ENCODE results near the gene EFNA1. TPM values are rescaled to one million over a fixed set of nuclear protein-coding genes. Genes with fewer than 3 reads are reported as not detected.

Gene EFNA1
- total RNA-seq, 1 experiment from 2014 or later: 6.5 TPM

DNA sequence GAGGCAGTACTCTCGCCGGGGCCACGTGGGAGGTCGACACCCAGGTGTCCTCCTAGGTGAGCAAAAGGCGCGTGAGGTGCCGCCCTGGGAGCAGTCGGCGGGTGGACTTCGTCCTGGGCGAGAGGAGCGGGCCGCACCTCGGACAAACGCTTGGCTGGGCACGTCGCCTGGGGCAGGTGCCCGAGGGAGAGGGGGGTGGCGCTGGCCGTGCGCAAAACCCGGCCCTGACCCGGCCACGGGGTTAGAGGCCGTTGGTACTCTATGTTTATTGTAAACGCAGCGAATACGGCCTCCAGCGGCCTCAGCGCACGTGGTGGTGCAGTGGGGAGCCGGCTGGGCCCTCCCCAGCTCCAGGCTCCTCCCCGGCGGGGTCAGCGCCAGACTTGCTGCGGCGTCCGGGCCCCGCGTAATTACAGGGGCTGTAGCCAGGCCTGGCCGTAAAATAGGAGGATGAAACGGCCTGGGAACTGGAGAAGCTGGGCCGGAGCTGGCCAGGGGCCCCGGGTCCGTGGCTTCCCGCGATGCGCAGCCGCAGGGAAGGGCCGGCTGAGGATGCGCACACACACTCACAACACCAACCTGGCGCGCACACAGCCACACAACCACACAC is 1.6 kb upstream of the EFNA1 start (continued):
- TF ChIP-seq, protein P1, sequence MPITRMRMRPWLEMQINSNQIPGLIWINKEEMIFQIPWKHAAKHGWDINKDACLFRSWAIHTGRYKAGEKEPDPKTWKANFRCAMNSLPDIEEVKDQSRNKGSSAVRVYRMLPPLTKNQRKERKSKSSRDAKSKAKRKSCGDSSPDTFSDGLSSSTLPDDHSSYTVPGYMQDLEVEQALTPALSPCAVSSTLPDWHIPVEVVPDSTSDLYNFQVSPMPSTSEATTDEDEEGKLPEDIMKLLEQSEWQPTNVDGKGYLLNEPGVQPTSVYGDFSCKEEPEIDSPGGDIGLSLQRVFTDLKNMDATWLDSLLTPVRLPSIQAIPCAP (CRISPR knock-in tag; IDR thresholded peaks at IDR 0.05): 0 out of 2 replicates have a peak, but pooled peaks have one; percentile 64
- TF ChIP-seq ZBTB21 (CRISPR knock-in tag; IDR thresholded peaks at IDR 0.05; ENCODE audit: borderline replicate concordance) (no peak), ZNF219 (CRISPR knock-in tag; IDR thresholded peaks at IDR 0.05; ENCODE audit: borderline replicate concordance) (0 out of 2 replicates have a peak, but pooled peaks have one; percentile 55), ZNF671 (CRISPR knock-in tag; IDR thresholded peaks at IDR 0.05) (no peak), ZNF263 (CRISPR knock-in tag; IDR thresholded peaks at IDR 0.05; ENCODE audit: low read depth) (0 out of 2 replicates have a peak, but pooled peaks have one; percentile 42), GABPB1 (CRISPR knock-in tag; IDR thresholded peaks at IDR 0.05) (peak; percentile 85), JAZF1 (CRISPR knock-in tag; IDR thresholded peaks at IDR 0.05) (no peak), SP1 (CRISPR knock-in tag; conservative IDR thresholded peaks at IDR 0.05) (peak; percentile 50; the same call in 1 of the 2 replicates), ZNF396 (CRISPR knock-in tag; IDR thresholded peaks at IDR 0.05; ENCODE audit: borderline replicate concordance) (no peak), IRF2 (CRISPR knock-in tag; IDR thresholded peaks at IDR 0.05; ENCODE audit: borderline replicate concordance, low read depth) (no peak), ZNF423 (CRISPR knock-in tag; IDR thresholded peaks at IDR 0.05) (no peak)
- TF ChIP-seq, protein P2, sequence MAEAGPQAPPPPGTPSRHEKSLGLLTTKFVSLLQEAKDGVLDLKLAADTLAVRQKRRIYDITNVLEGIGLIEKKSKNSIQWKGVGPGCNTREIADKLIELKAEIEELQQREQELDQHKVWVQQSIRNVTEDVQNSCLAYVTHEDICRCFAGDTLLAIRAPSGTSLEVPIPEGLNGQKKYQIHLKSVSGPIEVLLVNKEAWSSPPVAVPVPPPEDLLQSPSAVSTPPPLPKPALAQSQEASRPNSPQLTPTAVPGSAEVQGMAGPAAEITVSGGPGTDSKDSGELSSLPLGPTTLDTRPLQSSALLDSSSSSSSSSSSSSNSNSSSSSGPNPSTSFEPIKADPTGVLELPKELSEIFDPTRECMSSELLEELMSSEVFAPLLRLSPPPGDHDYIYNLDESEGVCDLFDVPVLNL (CRISPR knock-in tag; IDR thresholded peaks at IDR 0.05; ENCODE audit: borderline replicate concordance, low read depth): no peak
- TF ChIP-seq, protein P3, sequence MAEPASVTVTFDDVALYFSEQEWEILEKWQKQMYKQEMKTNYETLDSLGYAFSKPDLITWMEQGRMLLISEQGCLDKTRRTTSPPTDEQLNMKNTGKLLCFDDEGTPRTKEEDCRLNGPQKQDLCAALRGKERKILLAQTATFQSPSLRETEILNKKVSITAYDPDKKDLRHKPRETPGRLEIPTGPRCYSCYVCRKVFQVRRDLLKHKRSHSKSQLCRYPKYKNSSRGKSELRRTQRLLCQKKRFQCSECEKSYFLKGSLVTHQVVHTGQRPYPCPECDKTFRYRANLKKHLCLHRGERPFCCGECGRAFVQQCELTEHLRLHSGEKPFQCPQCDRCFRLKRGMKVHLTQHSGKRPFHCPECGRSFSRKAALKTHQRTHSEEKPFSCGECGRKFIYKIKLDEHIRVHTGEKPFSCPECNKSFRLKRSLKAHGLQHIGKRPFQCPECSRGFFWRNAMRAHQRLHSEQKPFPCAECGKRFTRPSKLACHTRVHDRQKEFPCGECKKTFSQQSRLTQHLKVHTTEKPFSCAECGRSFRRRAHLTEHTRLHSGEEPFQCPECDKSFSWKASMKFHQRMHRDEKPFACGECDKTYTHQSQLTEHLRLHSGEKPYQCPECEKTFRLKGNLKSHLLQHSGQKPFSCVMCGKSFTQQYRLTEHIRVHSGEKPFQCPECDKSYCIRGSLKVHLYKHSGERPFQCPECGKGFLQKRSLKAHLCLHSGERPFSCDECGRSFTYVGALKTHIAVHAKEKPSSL (CRISPR knock-in tag; conservative IDR thresholded peaks at IDR 0.05): no peak
- TF ChIP-seq, protein P4, sequence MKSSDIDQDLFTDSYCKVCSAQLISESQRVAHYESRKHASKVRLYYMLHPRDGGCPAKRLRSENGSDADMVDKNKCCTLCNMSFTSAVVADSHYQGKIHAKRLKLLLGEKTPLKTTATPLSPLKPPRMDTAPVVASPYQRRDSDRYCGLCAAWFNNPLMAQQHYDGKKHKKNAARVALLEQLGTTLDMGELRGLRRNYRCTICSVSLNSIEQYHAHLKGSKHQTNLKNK (CRISPR knock-in tag; IDR thresholded peaks at IDR 0.05): no peak
- TF ChIP-seq, protein P5, sequence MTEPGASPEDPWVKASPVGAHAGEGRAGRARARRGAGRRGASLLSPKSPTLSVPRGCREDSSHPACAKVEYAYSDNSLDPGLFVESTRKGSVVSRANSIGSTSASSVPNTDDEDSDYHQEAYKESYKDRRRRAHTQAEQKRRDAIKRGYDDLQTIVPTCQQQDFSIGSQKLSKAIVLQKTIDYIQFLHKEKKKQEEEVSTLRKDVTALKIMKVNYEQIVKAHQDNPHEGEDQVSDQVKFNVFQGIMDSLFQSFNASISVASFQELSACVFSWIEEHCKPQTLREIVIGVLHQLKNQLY (CRISPR knock-in tag; IDR thresholded peaks at IDR 0.05): no peak
- TF ChIP-seq, protein P6, sequence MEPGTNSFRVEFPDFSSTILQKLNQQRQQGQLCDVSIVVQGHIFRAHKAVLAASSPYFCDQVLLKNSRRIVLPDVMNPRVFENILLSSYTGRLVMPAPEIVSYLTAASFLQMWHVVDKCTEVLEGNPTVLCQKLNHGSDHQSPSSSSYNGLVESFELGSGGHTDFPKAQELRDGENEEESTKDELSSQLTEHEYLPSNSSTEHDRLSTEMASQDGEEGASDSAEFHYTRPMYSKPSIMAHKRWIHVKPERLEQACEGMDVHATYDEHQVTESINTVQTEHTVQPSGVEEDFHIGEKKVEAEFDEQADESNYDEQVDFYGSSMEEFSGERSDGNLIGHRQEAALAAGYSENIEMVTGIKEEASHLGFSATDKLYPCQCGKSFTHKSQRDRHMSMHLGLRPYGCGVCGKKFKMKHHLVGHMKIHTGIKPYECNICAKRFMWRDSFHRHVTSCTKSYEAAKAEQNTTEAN (CRISPR knock-in tag; IDR thresholded peaks at IDR 0.05): peak; percentile 89

DNA sequence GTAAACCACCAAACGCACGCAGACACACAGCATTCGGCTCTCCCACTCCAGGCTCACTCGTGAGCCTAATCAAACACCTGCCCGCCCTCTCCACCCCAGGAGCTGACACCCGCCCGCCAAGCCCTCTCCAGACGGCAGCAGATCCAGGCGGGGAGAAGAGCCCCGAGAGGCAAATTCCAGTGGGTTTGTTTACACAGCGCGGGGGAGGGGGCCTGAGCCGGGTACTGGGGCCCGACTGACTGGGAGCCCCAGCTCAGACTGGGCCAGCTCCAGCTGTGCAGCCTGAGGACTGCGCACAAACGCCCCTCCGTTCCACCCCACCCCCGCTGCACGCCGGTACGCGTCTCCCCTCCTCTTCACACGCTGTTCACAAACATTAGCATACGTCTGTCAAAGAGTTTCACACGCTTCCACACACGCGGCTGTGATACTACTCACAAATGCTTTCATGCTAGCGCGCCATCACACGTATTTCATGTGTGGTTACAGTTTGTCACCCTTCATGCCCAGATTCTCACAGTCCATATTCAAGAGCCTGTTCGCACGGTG is 1.0 kb upstream of the EFNA1 start:
- ATAC-seq: peak; percentile 20
- CTCF ChIA-PET: interaction anchor here (0.7 to 12.9 kb wide), 9 partner anchors 9 to 67 kb away, joined by 3 to 164 read pairs (median 11); partner anchors contain the start of genes EFNA4, KRTCAP2, SLC50A1 and TRIM46

More for the DNA sequence above, 1.0 kb upstream of the EFNA1 start:
- DNase-seq (ENCODE audit: low spot score): peak; percentile 66
- Mint-ChIP-seq H3K9me3 (no peaks in the 10 kb centered on the region), H3K4me3 (peak overlapping the region; percentile 90), H3K27me3 (ENCODE audit: low read depth) (peaks cover 55% of the 10 kb centered on the region), H3K36me3 (peaks cover 5% of the 10 kb centered on the region), H3K27ac (no peak overlapping the region), H3K4me1 (peaks cover 55% of the 10 kb centered on the region)
- POLR2A ChIA-PET: interaction anchor here (1.0 to 1.5 kb wide), 3 partner anchors 29 to 46 kb away, joined by 4 to 5 read pairs (median 5); partner anchors contain the start of gene KRTCAP2
- TF ChIP-seq GABPB1 (CRISPR knock-in tag; IDR thresholded peaks at IDR 0.05): no peak
- TF ChIP-seq ZNF232 (CRISPR knock-in tag; IDR thresholded peaks at IDR 0.05): 0 out of 2 replicates have a peak, but pooled peaks have one; percentile 31

Data from WTC11 (cell line).